Fibroblast of lung (primary cell): Measurements from ENCODE around the gene SGPL1.
"Not testable (repeated sequence)": the region's sequence is repeated elsewhere in the genome, so short reads cannot be mapped to it uniquely, and the experiment has no call there.

ENCODE experiments used
- EZH2 ChIP-seq: IDR thresholded peaks from 2 replicates; pipeline ENCODE4 v1.5.1; 2012; ENCODE audit warnings: low read length, control low read depth, mild to moderate bottlenecking; ENCODE audit errors: missing control alignments
- TF ChIP-seq, protein P1 (sequence below), 2 donors: IDR thresholded peaks in 1 of 2; conservative IDR thresholded peaks in 1 of 2; 1 replicate in 1 of 2; 2 replicates in 1 of 2; pipeline ENCODE4 v1.5.1; 2011 to 2012; ENCODE audit warnings: low read length in 2 of 2, control low read depth in 1 of 2, inconsistent platforms in 1 of 2, low read depth in 1 of 2, mild to moderate bottlenecking in 1 of 2

DNA sequence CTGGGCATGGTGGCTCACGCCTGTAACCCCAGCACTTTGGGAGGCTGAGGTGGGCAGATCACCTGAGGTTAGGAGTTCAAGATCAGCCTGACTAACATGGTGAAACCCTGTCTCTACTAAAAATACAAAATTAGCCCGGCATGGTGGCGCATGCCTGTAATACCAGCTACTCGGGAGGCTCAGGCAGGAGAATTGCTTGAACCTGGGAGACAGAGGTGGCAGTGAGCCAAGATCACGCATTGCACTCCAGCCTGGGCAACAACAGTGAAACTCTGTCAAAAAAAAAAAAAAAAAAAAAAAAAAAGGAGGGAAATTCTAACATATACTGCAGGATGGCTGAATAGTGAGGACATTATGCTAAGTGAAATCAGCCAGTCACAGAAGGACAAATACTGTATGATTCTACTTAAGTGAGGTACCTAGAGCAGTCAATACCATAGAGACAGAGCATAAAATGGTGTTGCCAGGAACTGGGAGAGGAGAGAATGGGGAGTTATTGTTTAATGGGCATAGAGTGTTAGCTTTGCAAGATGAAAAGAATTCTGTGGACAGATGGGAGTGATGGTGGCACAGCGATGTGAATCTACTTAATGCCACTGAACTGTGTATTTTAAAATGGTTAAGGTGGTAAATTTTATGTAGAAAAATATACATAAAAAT lies 47.6 kb upstream of the SGPL1 start:
- TF ChIP-seq, protein P1, sequence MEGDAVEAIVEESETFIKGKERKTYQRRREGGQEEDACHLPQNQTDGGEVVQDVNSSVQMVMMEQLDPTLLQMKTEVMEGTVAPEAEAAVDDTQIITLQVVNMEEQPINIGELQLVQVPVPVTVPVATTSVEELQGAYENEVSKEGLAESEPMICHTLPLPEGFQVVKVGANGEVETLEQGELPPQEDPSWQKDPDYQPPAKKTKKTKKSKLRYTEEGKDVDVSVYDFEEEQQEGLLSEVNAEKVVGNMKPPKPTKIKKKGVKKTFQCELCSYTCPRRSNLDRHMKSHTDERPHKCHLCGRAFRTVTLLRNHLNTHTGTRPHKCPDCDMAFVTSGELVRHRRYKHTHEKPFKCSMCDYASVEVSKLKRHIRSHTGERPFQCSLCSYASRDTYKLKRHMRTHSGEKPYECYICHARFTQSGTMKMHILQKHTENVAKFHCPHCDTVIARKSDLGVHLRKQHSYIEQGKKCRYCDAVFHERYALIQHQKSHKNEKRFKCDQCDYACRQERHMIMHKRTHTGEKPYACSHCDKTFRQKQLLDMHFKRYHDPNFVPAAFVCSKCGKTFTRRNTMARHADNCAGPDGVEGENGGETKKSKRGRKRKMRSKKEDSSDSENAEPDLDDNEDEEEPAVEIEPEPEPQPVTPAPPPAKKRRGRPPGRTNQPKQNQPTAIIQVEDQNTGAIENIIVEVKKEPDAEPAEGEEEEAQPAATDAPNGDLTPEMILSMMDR (conservative IDR thresholded peaks at IDR 0.05 in 1 of 2, IDR thresholded peaks at IDR 0.05 in 1 of 2; ENCODE audit: low read depth in 1 of 2, low read length in 2 of 2): not testable (repeated sequence)
- TF ChIP-seq EZH2: not testable (repeated sequence)
